Esophagus squamous epithelium (tissue), 5 donors: ENCODE results near the gene PTN. TPM values are rescaled to one million over a fixed set of nuclear protein-coding genes. Genes with fewer than 3 reads are reported as not detected.

Experiments
- DNase-seq: peaks from one replicate; lab custom pipeline; 2025; lab: John Stamatoyannopoulos, UW
- H3K27ac ChIP-seq, 4 donors: fragments of 200-600 bp; sonication (generic); one replicate each; pipeline ENCODE4 v1.5.1; 2016 to 2019; ENCODE audit warnings: mild to moderate bottlenecking in 1 of 4
- H3K27me3 ChIP-seq, 4 donors: fragments of 200-600 bp; sonication (generic); 1 replicate in 3 of 4; 2 replicates in 1 of 4; pipeline versions ENCODE4 v1.5.1 to v1.6.0; 2017 to 2021; ENCODE audit warnings: antibody characterized with exemption in 1 of 4
- H3K36me3 ChIP-seq, 3 donors: fragments of 200-600 bp; sonication (generic); one replicate each; pipeline ENCODE4 v1.5.1; 2016 to 2019
- H3K4me1 ChIP-seq, 3 donors: fragments of 200-600 bp; sonication (generic); one replicate each; pipeline ENCODE4 v1.5.1; 2017 to 2019
- H3K4me3 ChIP-seq, 4 donors: fragments of 200-600 bp; sonication (generic); 1 replicate in 3 of 4; 2 replicates in 1 of 4; pipeline ENCODE4 v1.5.1; 2016 to 2019; ENCODE audit warnings: mild to moderate bottlenecking in 2 of 4, moderate library complexity in 1 of 4
- H3K9me3 ChIP-seq, 3 donors: fragments of 200-600 bp; sonication (generic); one replicate each; pipeline ENCODE4 v1.5.1; 2016 to 2019
- CTCF ChIP-seq, 6 experiments: fragments of 450-650 bp in 4 of 6; fragments of 200-600 bp in 2 of 6; sonication (generic) in 2 of 6; IDR thresholded peaks; one replicate each; pipeline ENCODE4 v1.5.1; 2016 to 2019; ENCODE audit warnings: antibody characterized with exemption in 6 of 6, mild to moderate bottlenecking in 4 of 6, moderate library complexity in 4 of 6
- POLR2A ChIP-seq, 4 donors: fragments of 450-650 bp; IDR thresholded peaks; one replicate each; pipeline ENCODE4 v1.6.1; 2017; ENCODE audit warnings: antibody characterized with exemption in 4 of 4, mild to moderate bottlenecking in 4 of 4, moderate library complexity in 3 of 4
- WGBS, 2 donors: methylation state at CpG; one replicate each; pipeline ENCODE4 v1.1.5; 2018; 5-methylcytosine and 5-hydroxymethylcytosine counted together
- intact Hi-C: fragments of 100-400 bp; cut with DNase I; formaldehyde crosslinking; loops from one replicate; pipeline ENCODE4 v1.15.0; 2022
- total RNA-seq, 4 donors: library from RNA; depleted of rRNA; stranded (reverse); fragments of >200 nt; gene quantifications; one replicate each; pipeline ENCODE4 v1.1.0, GENCODE V29; 2016
- donor health status: DM: yes; HTN: yes; CAD: no.

Gene PTN
- total RNA-seq, 4 donors from 2014 or later = 22.4 to 95.9 (median 82.9) TPM

GRCh38 chr7:137313201-137313600, 30.3 kb downstream of the PTN start:
- H3K4me3 ChIP-seq = no peak overlapping the region
- H3K36me3 ChIP-seq = no peaks in the 10 kb centered on the region
- TF ChIP-seq POLR2A (IDR thresholded peaks at IDR 0.05) (no peak), CTCF (IDR thresholded peaks at IDR 0.05) (no peak)
- no peak overlapping the region for H3K27ac ChIP-seq
- no peak for DNase-seq
- peaks cover 0 to 18% (median 0%) of the 10 kb centered on the region in 3 donors for H3K4me1 ChIP-seq
- WGBS, 2 donors = 42 to 48% methylated on average over 4 of the region's 4 CpGs
- intact Hi-C loops = no loop called here
- no peaks in the 10 kb centered on the region for H3K27me3 ChIP-seq
- H3K9me3 ChIP-seq = no peaks in the 10 kb centered on the region

- no peak overlapping the region for H3K27ac ChIP-seq
- 53 to 64% methylated on average over 4 of the region's 4 CpGs for WGBS, 2 donors
- intact Hi-C loops = no loop called here
- no peak overlapping the region for H3K4me3 ChIP-seq
- H3K27me3 ChIP-seq = peaks cover 0 to 3% (median 0%) of the 10 kb centered on the region in 4 donors
- H3K9me3 ChIP-seq = no peaks in the 10 kb centered on the region
- H3K36me3 ChIP-seq = no peaks in the 10 kb centered on the region
- DNase-seq = no peak
- TF ChIP-seq CTCF (IDR thresholded peaks at IDR 0.05) (no peak), POLR2A (IDR thresholded peaks at IDR 0.05) (no peak)
- H3K4me1 ChIP-seq = no peaks in the 10 kb centered on the region
These were observed 36.8 kb downstream of the PTN start for GRCh38 chr7:137306748-137307147.

- DNase-seq = no peak
- TF ChIP-seq POLR2A (IDR thresholded peaks at IDR 0.05) = no peak
- TF ChIP-seq CTCF (IDR thresholded peaks at IDR 0.05) = no peak
- intact Hi-C loops = no loop called here
These were observed 37.5 kb downstream of the PTN start for GRCh38 chr7:137305901-137306621.

GRCh38 chr7:137304624-137305235, 38.8 kb downstream of the PTN start:
- Histone ChIP-seq H3K36me3 (no peaks in the 10 kb centered on the region), H3K4me1 (peaks cover 0 to 7% (median 0%) of the 10 kb centered on the region in 3 donors), H3K27me3 (peaks cover 0 to 3% (median 0%) of the 10 kb centered on the region in 4 donors), H3K27ac (no peak overlapping the region), H3K9me3 (no peaks in the 10 kb centered on the region), H3K4me3 (no peak overlapping the region)
- no peak for TF ChIP-seq CTCF (IDR thresholded peaks at IDR 0.05)
- TF ChIP-seq POLR2A (IDR thresholded peaks at IDR 0.05) = no peak
- 87% methylated on average over 9 of the region's 9 CpGs for WGBS, 2 donors
- intact Hi-C loops = no loop called here
- no peak for DNase-seq

More at GRCh38 chr7:137305901-137306621, 37.5 kb downstream of the PTN start:
- H3K27me3 ChIP-seq = peaks cover 0 to 3% (median 0%) of the 10 kb centered on the region in 4 donors
- H3K27ac ChIP-seq = no peak overlapping the region
- no peak overlapping the region for H3K4me3 ChIP-seq
- no peaks in the 10 kb centered on the region for H3K36me3 ChIP-seq
- WGBS, 2 donors = 73 to 83% methylated on average over 6 of the region's 6 CpGs
- H3K4me1 ChIP-seq = no peaks in the 10 kb centered on the region
- H3K9me3 ChIP-seq = no peaks in the 10 kb centered on the region

- no peaks in the 10 kb centered on the region for H3K36me3 ChIP-seq
- DNase-seq = no peak
- intact Hi-C loops = no loop called here
- TF ChIP-seq POLR2A (IDR thresholded peaks at IDR 0.05) (no peak), CTCF (IDR thresholded peaks at IDR 0.05) (no peak)
- H3K4me3 ChIP-seq = no peak overlapping the region
- 86% methylated on average over 1 of the region's 1 CpG; no CpG with 5 or more reads in 1 of the 2 donors for WGBS, 2 donors
- H3K9me3 ChIP-seq = no peaks in the 10 kb centered on the region
- no peak overlapping the region for H3K27ac ChIP-seq
- peaks cover 0 to 7% (median 0%) of the 10 kb centered on the region in 3 donors for H3K4me1 ChIP-seq
- peaks cover 0 to 3% (median 0%) of the 10 kb centered on the region in 4 donors for H3K27me3 ChIP-seq
These were observed 39.4 kb downstream of the PTN start for GRCh38 chr7:137304165-137304564.
